ENCODE results near the gene PRKCQ. TPM values are rescaled to one million over a fixed set of nuclear protein-coding genes. Genes with fewer than 3 reads are reported as not detected.

The PRKCQ gene
- total and polyA plus RNA-seq, 2 of the 4 experiments (the other 2 are of a cell fraction) = under 0.01 to 0.03 TPM

- no peak overlapping the region for H3K14ac ChIP-seq (replicated peaks; ENCODE audit: low read depth, low read length)
- in situ Hi-C loops (cut with MboI; ENCODE audit: low sequenced_read_pairs) = no loop called here
- H3K4me1 ChIP-seq (ENCODE audit: control insufficient read depth, insufficient read depth, low read length) = no peaks in the 10 kb centered on the region
- no CpG with 5 or more reads among the region's 2 CpGs for WGBS, 2 experiments (ENCODE audit: extremely low coverage in 2 of 2, insufficient read length in 1 of 2)
- H2AFZ ChIP-seq (replicated peaks; ENCODE audit: low read length, poor library complexity) = no peak overlapping the region
- no peaks in the 10 kb centered on the region for H3K9me3 ChIP-seq (ENCODE audit: control insufficient read depth, insufficient read depth, low read length)
- no peak overlapping the region for H2BK15ac ChIP-seq (ENCODE audit: low read depth, low read length)
- H2BK20ac ChIP-seq (ENCODE audit: low read depth, low read length) = no peak overlapping the region
- H3K4ac ChIP-seq (ENCODE audit: low read depth, low read length) = no peak overlapping the region
- H4K20me1 ChIP-seq (ENCODE audit: insufficient read depth, low read length) = no peaks in the 10 kb centered on the region
- H3K9ac ChIP-seq (ENCODE audit: low read depth, low read length) = no peak overlapping the region
- no peak overlapping the region for H3K18ac ChIP-seq (ENCODE audit: low read depth, low read length)
- ChIA-PET CTCF (no interaction called here), POLR2A (ENCODE audit: unreplicated experiment) (no interaction called here)
- H3K56ac ChIP-seq (ENCODE audit: extremely low read depth, insufficient read depth, low read length) = no peak overlapping the region
- no peak overlapping the region for H2AK5ac ChIP-seq (ENCODE audit: low read depth, low read length)
- no peak overlapping the region for H4K91ac ChIP-seq (ENCODE audit: insufficient read depth, low read depth, low read length)
- H2AK9ac ChIP-seq (replicated peaks; ENCODE audit: low read depth, low read length, poor library complexity) = no peak overlapping the region
- H3K27me3 ChIP-seq (ENCODE audit: control insufficient read depth, insufficient read depth, low read length) = peaks cover 10% of the 10 kb centered on the region
- H4K8ac ChIP-seq (ENCODE audit: low read depth in 2 of 2, low read length in 2 of 2) = no peak overlapping the region
- DNase-seq = no peak
- no peak overlapping the region for H2BK5ac ChIP-seq (ENCODE audit: low read depth, low read length, poor library complexity, severe bottlenecking)
- H3K23ac ChIP-seq (ENCODE audit: low read depth, low read length) = no peak overlapping the region
- H4K5ac ChIP-seq (ENCODE audit: low read depth, low read length) = no peak overlapping the region
- intact Hi-C loops (cut with micrococcal nuclease) = no loop called here
- no peaks in the 10 kb centered on the region for H3K79me1 ChIP-seq (ENCODE audit: low read depth in 1 of 2, low read length in 2 of 2)
- H3K36me3 ChIP-seq (ENCODE audit: control insufficient read depth, insufficient read depth, low read length) = no peaks in the 10 kb centered on the region
- H2BK120ac ChIP-seq (ENCODE audit: low read depth, low read length) = no peak overlapping the region
- H3K4me3 ChIP-seq (ENCODE audit: insufficient read depth, low read depth, low read length) = no peak overlapping the region
- H3K27ac ChIP-seq (ENCODE audit: insufficient read depth, low read length) = no peak overlapping the region
- no peak for ATAC-seq (ENCODE audit: low read depth)
- TF ChIP-seq MAZ (IDR thresholded peaks at IDR 0.05; ENCODE audit: borderline replicate concordance, low read depth, low read length) (no peak), CTCF (conservative IDR thresholded peaks at IDR 0.05; ENCODE audit: low read depth, low read length) (no peak), ELK1 (IDR thresholded peaks at IDR 0.05; ENCODE audit: borderline replicate concordance, low read depth, low read length) (no peak), RAD21 (IDR thresholded peaks at IDR 0.05; ENCODE audit: low read length) (no peak), FOS (IDR thresholded peaks at IDR 0.05; ENCODE audit: low read depth, low read length) (no peak), USF2 (IDR thresholded peaks at IDR 0.05; ENCODE audit: low read depth, low read length) (no peak), BHLHE40 (IDR thresholded peaks at IDR 0.05; ENCODE audit: low read depth, low read length) (no peak), MXI1 (IDR thresholded peaks at IDR 0.05; ENCODE audit: borderline replicate concordance, low read depth, low read length) (no peak)
- no peaks in the 10 kb centered on the region for H3K9me1 ChIP-seq (ENCODE audit: insufficient read depth, low read length)
- BruUV-seq (replicated peaks) = no TSS peak
- dilution Hi-C loops (cut with HindIII; ENCODE audit: low sequenced_read_pairs, unreplicated experiment) = no loop called here
- H3K4me2 ChIP-seq (ENCODE audit: low read depth, low read length) = no peak overlapping the region
These were observed 85.6 kb downstream of the PRKCQ start for GRCh38 chr10:6494442-6494819.
